Neural progenitor cell (in vitro differentiated cells): Measurements from ENCODE around the gene TCF7L2.

ENCODE experiments used
- CTCF ChIP-seq: fragments of 200-600 bp; sonication (generic); IDR thresholded peaks from 2 replicates; pipeline ENCODE4 v1.5.1; 2017; ENCODE audit warnings: antibody characterized with exemption, mild to moderate bottlenecking
- EZH2 ChIP-seq: fragments of 200-600 bp; sonication (generic); IDR thresholded peaks from 2 replicates; pipeline ENCODE4 v1.6.1; 2017; ENCODE audit warnings: antibody characterized with exemption, mild to moderate bottlenecking, moderate library complexity
- EZH2phosphoT487 ChIP-seq: fragments of 200-600 bp; sonication (generic); IDR thresholded peaks from 2 replicates; pipeline ENCODE4 v1.6.1; 2017; ENCODE audit warnings: antibody characterized with exemption

- TF ChIP-seq CTCF (no peak), EZH2 (no peak), EZH2phosphoT487 (no peak)
Observed at GRCh38 chr10:113089551-113089950, 139.5 kb downstream of the TCF7L2 start.
